OCI-LY7 (cell line): ENCODE data around the gene STX16. TPM values are rescaled to one million over a fixed set of nuclear protein-coding genes. Genes with fewer than 3 reads are reported as not detected.

Experiments used
- BruUV-seq: library from RNA; stranded (reverse); fragments of 400-500 nt; replicated peaks from 2 replicates; lab custom pipeline; 2021; lab: Mats Ljungman, UMichigan
- CTCF ChIA-PET: fragments of 300-600 bp; sonication (Branson Sonifier 250); formaldehyde crosslinking; loops from one replicate; lab custom pipeline; 2022; ENCODE audit warnings: antibody characterized with exemption; ENCODE audit not compliant: unreplicated experiment; lab: Charles Lee
- POLR2A ChIA-PET: fragments of 300-600 bp; sonication (Branson Sonifier 250); formaldehyde crosslinking; loops from one replicate; lab custom pipeline; 2022; ENCODE audit warnings: antibody characterized with exemption; lab: Charles Lee
- DNase-seq: peaks from one replicate; pipeline ENCODE4 v3.0.0-alpha.2; 2015; ENCODE audit warnings: low spot score
- H2AFZ ChIP-seq: fragments of 200-600 bp; sonication (generic), shearing (Covaris generic); 2 replicates; pipeline ENCODE4 v1.6.1; 2014; ENCODE audit warnings: mild to moderate bottlenecking, antibody characterized with exemption, low read length, moderate library complexity
- H3K27ac ChIP-seq: fragments of 200-600 bp; sonication (generic); 2 replicates; pipeline ENCODE4 v1.5.1; 2014; ENCODE audit warnings: mixed run types, low read depth, mild to moderate bottlenecking, moderate library complexity, low read length, inconsistent platforms; ENCODE audit not compliant: poor library complexity, severe bottlenecking
- H3K36me3 ChIP-seq: fragments of 200-600 bp; sonication (generic); 2 replicates; pipeline ENCODE4 v1.6.1; 2014; ENCODE audit warnings: mild to moderate bottlenecking, antibody characterized with exemption, low read length, moderate library complexity, mixed read lengths; ENCODE audit not compliant: insufficient read depth
- H3K4me1 ChIP-seq: fragments of 200-600 bp; sonication (generic); 2 replicates; pipeline ENCODE4 v1.5.1; 2014; ENCODE audit warnings: mild to moderate bottlenecking, low read length; ENCODE audit not compliant: insufficient read depth, poor library complexity, severe bottlenecking
- H3K4me2 ChIP-seq: fragments of 200-600 bp; sonication (generic); 2 replicates; pipeline ENCODE4 v1.6.1; 2014; ENCODE audit warnings: mild to moderate bottlenecking, low read length
- H3K4me3 ChIP-seq: fragments of 200-600 bp; sonication (generic); 2 replicates; pipeline ENCODE4 v1.5.1; 2014; ENCODE audit warnings: mild to moderate bottlenecking, low read depth, low read length; ENCODE audit not compliant: poor library complexity, severe bottlenecking
- H3K79me2 ChIP-seq: fragments of 200-600 bp; sonication (generic); 2 replicates; pipeline ENCODE4 v1.6.1; 2016; ENCODE audit warnings: low read depth, mild to moderate bottlenecking, low read length, moderate library complexity, mixed read lengths; ENCODE audit not compliant: insufficient read depth
- H3K9me2 ChIP-seq: fragments of 200-600 bp; sonication (generic); 2 replicates; pipeline ENCODE4 v1.6.1; 2016; ENCODE audit warnings: mild to moderate bottlenecking, low read length, mixed read lengths; ENCODE audit not compliant: insufficient read depth
- H3K9me3 ChIP-seq: fragments of 200-600 bp; sonication (generic); 2 replicates; pipeline ENCODE4 v1.6.1; 2014; ENCODE audit warnings: mild to moderate bottlenecking, mixed run types, low read length, mixed read lengths
- H4K20me1 ChIP-seq: fragments of 200-600 bp; sonication (generic); 2 replicates; pipeline ENCODE4 v1.6.1; 2014; ENCODE audit warnings: mild to moderate bottlenecking, antibody characterized with exemption, low read length, moderate library complexity, mixed read lengths; ENCODE audit not compliant: insufficient read depth
- CTCF ChIP-seq: fragments of 200-600 bp; sonication (generic); conservative IDR thresholded peaks from 2 replicates; pipeline ENCODE4 v1.5.1; 2014; ENCODE audit warnings: mild to moderate bottlenecking, antibody characterized with exemption, low read length, moderate library complexity, mixed read lengths
- EZH2phosphoT487 ChIP-seq: fragments of 200-600 bp; sonication (generic); IDR thresholded peaks from 2 replicates; pipeline ENCODE4 v1.6.1; 2018; ENCODE audit warnings: low read depth, borderline replicate concordance, mild to moderate bottlenecking, mixed run types, antibody characterized with exemption, low read length, moderate library complexity, mixed read lengths
- intact Hi-C: fragments of 100-400 bp; cut with micrococcal nuclease; formaldehyde crosslinking; loops from one replicate; pipeline ENCODE4 v1.10.0; 2022; ENCODE audit not compliant: unreplicated experiment
- total RNA-seq, 2 experiments: library from RNA; depleted of rRNA in 1 of 2; stranded (reverse); fragments of >200 nt in 1 of 2; shearing (Covaris generic) in 1 of 2; gene quantifications; 2 replicates each; pipeline ENCODE4 v1.2.3, GENCODE V29; 2014 to 2022

Gene STX16
- total RNA-seq, 2 experiments from 2014 or later, result 48.2 to 89.5 TPM

DNA sequence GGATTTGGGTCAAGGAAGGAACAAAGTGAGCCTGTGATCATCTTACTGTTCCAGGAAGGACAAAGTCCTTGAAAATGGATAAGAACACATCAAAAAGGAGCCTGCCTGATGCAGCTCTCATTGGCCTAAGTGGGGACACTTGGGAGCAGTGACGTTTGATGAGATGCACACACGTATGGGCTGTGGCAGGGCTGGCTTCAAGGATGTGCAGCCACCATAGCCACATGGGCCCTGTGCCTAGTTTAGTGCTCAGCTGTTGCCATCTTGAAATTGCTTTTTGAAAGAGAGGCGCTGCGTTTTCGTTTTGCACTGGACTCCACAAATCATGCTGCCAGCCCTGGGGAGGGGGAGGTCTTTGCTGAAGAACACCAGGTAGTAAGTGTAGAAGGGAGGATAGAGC, 34.9 kb downstream of the STX16 start:
- POLR2A ChIA-PET, result no interaction called here

DNA sequence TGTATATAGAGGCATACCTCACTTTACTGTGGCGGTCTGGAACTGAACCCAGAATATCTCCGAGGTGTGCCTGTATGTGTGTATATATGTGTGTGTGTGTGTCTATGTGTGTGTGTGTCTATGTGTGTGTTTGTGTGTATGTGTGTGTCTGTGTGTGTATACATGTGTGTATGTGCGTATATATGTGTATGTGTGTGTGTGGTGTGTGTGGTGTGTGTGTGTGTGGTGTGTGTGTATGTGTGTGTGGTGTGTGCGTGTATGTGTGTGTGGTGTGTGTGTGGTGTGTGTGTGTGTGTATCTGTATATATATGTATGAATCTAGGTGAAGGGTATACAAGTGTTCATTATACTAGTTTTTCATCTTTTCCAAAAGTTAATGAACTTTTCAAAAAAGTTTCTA, 37.3 kb downstream of the STX16 start:
- no TSS peak for BruUV-seq
- no peaks in the 10 kb centered on the region for H4K20me1 ChIP-seq
- intact Hi-C loops, result no loop called here
- H3K9me3 ChIP-seq, result no peaks in the 10 kb centered on the region
- no peak overlapping the region for H3K27ac ChIP-seq
- no peaks in the 10 kb centered on the region for H3K9me2 ChIP-seq
- H2AFZ ChIP-seq, result no peak overlapping the region
- DNase-seq, result no peak
- no peak overlapping the region for H3K4me3 ChIP-seq
- TF ChIP-seq EZH2phosphoT487, result no peak
- no peak for TF ChIP-seq CTCF
- H3K79me2 ChIP-seq, result no peaks in the 10 kb centered on the region
- CTCF ChIA-PET, result no interaction called here
- no peaks in the 10 kb centered on the region for H3K4me1 ChIP-seq
- H3K4me2 ChIP-seq, result no peak overlapping the region
- H3K36me3 ChIP-seq, result no peaks in the 10 kb centered on the region
- POLR2A ChIA-PET, result interaction anchor here (0.7 kb wide), 1 partner anchor 20 kb away, joined by 3 read pairs; no protein-coding TSS in a partner anchor

More for the DNA sequence above, 34.9 kb downstream of the STX16 start:
- no peak for DNase-seq
- Histone ChIP-seq H2AFZ (no peak overlapping the region), H4K20me1 (no peaks in the 10 kb centered on the region), H3K4me1 (no peaks in the 10 kb centered on the region), H3K27ac (no peak overlapping the region), H3K9me3 (no peaks in the 10 kb centered on the region), H3K9me2 (no peaks in the 10 kb centered on the region), H3K79me2 (no peaks in the 10 kb centered on the region), H3K4me3 (no peak overlapping the region), H3K4me2 (no peak overlapping the region), H3K36me3 (no peaks in the 10 kb centered on the region)
- CTCF ChIA-PET, result no interaction called here
- no TSS peak for BruUV-seq
- intact Hi-C loops, result no loop called here
- TF ChIP-seq EZH2phosphoT487 (no peak), CTCF (no peak)

DNA sequence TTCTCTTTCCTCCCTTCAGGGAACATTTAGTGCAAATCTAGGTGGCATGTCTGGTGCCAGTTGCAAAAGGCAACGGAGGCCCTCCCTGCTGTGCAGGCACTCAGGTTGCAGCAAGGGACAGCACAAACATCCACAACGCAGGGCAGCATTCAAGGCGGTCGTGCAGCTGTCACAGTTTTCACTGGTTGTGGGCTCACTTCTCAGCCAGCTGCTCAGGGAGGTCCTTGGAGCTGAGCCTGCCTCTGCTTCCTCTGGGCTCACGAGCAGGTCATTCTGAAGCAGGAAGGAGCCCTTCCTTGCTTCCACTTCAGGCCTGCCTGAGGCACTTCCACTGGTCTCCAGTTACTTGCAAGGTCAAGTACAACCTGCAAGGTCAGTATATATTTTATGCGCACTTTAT, 37.8 kb downstream of the STX16 start:
- H3K4me3 ChIP-seq, result no peak overlapping the region
- no peaks in the 10 kb centered on the region for H3K9me2 ChIP-seq
- H3K4me1 ChIP-seq, result no peaks in the 10 kb centered on the region
- H4K20me1 ChIP-seq, result no peaks in the 10 kb centered on the region
- no peaks in the 10 kb centered on the region for H3K9me3 ChIP-seq
- H3K79me2 ChIP-seq, result no peaks in the 10 kb centered on the region
- no peak overlapping the region for H3K27ac ChIP-seq
- no peak overlapping the region for H3K4me2 ChIP-seq
- ChIA-PET POLR2A (no interaction called here), CTCF (no interaction called here)
- intact Hi-C loops, result no loop called here
- DNase-seq, result no peak
- no peaks in the 10 kb centered on the region for H3K36me3 ChIP-seq
- no TSS peak for BruUV-seq
- H2AFZ ChIP-seq, result no peak overlapping the region
- TF ChIP-seq CTCF (no peak), EZH2phosphoT487 (no peak)
